HG02970 (cell line): Measurements from ENCODE around the gene OLAH.

Source experiments
- ATAC-seq: cut with Tn5 transposase; IDR thresholded peaks from one replicate; pipeline ENCODE4 v1.9.1; 2021; ENCODE audit warnings: mild to moderate bottlenecking, moderate library complexity, moderate number of reproducible peaks; ENCODE audit not compliant: unreplicated experiment, low FRiP score

The OLAH gene

DNA sequence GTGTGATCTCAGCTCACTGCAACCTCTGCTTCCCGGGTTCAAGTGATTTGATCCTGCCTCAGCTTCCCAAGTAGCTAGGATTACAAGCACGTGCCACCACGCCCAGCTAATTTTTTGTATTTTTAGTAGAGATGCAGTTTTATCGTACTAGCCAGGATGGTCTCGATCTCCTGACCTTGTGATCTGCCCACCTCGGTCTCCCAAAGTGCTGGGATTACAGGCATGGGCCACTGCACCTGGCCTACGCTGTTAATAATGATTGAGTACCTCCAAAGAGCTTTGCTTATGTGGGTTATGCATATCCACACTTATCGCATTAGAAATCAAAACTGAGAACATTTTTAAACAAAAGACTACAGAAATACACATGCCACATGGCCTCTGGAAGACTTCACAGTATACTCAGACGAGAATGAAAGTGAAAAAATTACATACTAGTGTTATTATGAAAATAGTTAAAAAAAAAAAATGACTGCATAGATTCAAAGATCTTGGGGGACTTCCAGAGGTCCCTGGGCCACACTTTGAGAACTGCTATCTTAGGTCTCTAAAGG, 78.8 kb downstream of the OLAH start:
- peak; percentile 79 for ATAC-seq
